Esophagus muscularis mucosa (tissue), 4 donors: ENCODE measurements around the gene MCL1.

ENCODE experiments used
- EP300 ChIP-seq: sonication (generic); formaldehyde crosslinking; IDR thresholded peaks from one replicate; pipeline ENCODE4 v1.6.1; 2017; ENCODE audit warnings: antibody characterized with exemption
- POLR2A ChIP-seq: fragments of 450-650 bp; IDR thresholded peaks from one replicate; pipeline ENCODE4 v1.6.1; 2017; ENCODE audit warnings: antibody characterized with exemption, moderate library complexity, mild to moderate bottlenecking, low read depth
- POLR2AphosphoS5 ChIP-seq, 2 donors: sonication (generic); formaldehyde crosslinking; IDR thresholded peaks; one replicate each; pipeline ENCODE4 v1.6.1; 2017; ENCODE audit warnings: antibody characterized with exemption in 2 of 2
- TF ChIP-seq, protein P1 (sequence below), 3 experiments: fragments of 200-600 bp in 2 of 3; fragments of 450-650 bp in 1 of 3; sonication (generic) in 2 of 3; IDR thresholded peaks; one replicate each; pipeline ENCODE4 v1.5.1; 2017 to 2019; ENCODE audit warnings: antibody characterized with exemption in 3 of 3, mild to moderate bottlenecking in 2 of 3, moderate library complexity in 1 of 3

GRCh38 chr1:150576367-150576711 lies 3.1 kb downstream of the MCL1 start:
- TF ChIP-seq POLR2A, result no peak
- TF ChIP-seq, protein P1, sequence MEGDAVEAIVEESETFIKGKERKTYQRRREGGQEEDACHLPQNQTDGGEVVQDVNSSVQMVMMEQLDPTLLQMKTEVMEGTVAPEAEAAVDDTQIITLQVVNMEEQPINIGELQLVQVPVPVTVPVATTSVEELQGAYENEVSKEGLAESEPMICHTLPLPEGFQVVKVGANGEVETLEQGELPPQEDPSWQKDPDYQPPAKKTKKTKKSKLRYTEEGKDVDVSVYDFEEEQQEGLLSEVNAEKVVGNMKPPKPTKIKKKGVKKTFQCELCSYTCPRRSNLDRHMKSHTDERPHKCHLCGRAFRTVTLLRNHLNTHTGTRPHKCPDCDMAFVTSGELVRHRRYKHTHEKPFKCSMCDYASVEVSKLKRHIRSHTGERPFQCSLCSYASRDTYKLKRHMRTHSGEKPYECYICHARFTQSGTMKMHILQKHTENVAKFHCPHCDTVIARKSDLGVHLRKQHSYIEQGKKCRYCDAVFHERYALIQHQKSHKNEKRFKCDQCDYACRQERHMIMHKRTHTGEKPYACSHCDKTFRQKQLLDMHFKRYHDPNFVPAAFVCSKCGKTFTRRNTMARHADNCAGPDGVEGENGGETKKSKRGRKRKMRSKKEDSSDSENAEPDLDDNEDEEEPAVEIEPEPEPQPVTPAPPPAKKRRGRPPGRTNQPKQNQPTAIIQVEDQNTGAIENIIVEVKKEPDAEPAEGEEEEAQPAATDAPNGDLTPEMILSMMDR (IDR thresholded peaks at IDR 0.05), result no peak
- TF ChIP-seq EP300, result no peak
- TF ChIP-seq POLR2AphosphoS5 (IDR thresholded peaks at IDR 0.05), result no peak
